Posterior vena cava (tissue), 2 donors: ENCODE results near the gene ABCG5. TPM values are rescaled to one million over a fixed set of nuclear protein-coding genes. Genes with fewer than 3 reads are reported as not detected.

Experiments
- DNase-seq: peaks from one replicate; pipeline ENCODE4 v3.0.0-alpha.2; 2020; ENCODE audit warnings: low spot score
- intact Hi-C, 2 donors: fragments of 100-400 bp; cut with DNase I; formaldehyde crosslinking; loops; one replicate each; pipeline versions ENCODE4 v1.14.1 to v1.14.2; 2022 to 2023
- total RNA-seq, 2 donors: library from RNA; stranded (reverse); fragmentation: NEBNext Ultra II Directional; extraction: Animal tissue kit (Norgen Biotek cat#: 25700); gene quantifications; one replicate each; pipeline ENCODE4 v1.2.1, GENCODE V29; 2021
- donor health status: DM: yes; HTN: yes; CAD: no.
- donor health status: DM: yes; HTN: yes; CAD: no.

ABCG5 gene
- total RNA-seq, 2 donors from 2014 or later: not detected

DNA sequence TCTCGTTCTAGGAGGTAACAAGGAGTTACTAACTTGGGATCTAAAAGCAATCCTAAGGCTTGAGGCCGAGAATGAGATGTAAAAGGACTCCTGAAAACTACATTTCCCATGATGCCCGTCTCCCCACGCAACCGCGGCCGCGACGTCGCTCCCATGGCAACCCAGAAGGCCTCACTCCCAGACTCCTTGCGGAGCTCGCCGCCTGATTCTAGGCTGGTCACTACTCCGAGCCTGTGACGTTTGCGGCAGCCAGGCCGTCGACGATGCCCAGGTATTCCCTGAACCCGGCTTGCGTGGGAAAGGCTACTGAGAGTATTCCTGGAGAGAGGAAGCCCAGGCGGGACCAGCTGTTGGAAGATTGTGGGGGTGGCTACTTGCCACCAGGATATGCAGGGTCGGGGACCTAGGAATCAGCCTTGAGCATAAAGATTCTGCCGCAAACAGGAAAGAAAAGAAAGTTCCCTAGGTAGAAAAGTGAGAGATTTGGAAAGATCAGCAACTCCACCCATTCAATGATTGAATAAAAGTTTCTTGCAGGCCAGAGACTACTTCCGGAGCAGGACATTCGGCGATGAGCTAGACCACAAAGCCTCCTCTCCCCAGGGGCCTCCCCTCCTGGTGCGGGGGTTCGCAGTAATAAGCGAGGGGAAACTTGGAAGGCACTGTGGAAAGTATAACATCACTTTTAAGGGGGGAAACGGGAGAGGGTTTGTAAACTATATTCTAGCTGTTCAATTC is 64.6 kb downstream of the ABCG5 start, which contains the start of gene DYNC2LI1:
DYNC2LI1 (plus strand) TSS at position 164 of the 738 bp plus-strand sequence; CDS start at position 264, 100 bp downstream.
- intact Hi-C loops: no loop called here
- DNase-seq: peak; percentile 97

DNA sequence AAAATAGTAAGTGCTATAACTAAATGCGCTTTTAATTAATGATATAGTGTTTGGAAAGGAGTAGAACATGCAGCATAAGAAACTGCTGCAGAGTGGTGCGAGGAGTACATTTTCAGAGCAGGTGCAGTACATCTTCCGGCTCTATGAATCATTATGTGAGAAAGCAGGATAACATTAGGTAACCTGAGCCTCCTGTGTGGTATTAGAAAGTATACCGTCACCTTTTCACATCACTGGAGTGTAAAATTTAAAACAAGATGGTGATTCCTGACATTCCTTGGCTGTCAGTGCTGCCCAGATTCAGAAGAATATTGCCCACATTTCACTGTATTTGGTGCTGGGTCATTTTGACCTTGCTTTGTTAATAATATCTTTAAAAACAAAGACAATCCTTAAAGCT is 72.6 kb downstream of the ABCG5 start:
- no peak for DNase-seq
- intact Hi-C loops: no loop called here

DNA sequence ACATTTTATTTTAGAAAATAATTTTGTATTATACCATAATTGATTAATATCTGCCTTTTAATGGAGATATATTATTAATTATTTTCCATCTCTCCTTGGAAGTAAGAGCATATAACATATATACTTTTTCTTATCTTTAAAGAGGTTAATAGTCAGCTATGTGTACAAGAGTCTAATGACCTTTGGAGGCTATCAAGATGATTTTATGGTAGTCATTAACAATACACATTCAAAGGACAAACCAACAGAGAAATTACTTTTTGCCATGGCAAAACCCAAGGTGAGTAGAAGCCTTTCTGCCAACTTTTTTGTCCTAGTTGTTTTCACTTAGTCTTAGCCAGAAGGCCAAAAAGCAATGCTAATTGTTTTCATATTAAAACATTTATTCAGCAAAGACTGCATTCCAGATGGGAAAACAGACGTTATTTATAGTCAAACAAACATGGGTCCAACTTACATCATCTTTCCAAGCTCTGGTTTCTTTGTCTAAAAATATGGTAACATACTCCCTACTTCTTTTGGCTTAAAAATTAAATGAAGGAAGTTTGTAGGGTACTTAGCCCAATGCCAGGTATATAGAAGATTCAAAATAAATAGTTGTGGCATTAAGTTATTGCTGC is 74.4 kb downstream of the ABCG5 start:
- no peak for DNase-seq
- intact Hi-C loops: no loop called here

DNA sequence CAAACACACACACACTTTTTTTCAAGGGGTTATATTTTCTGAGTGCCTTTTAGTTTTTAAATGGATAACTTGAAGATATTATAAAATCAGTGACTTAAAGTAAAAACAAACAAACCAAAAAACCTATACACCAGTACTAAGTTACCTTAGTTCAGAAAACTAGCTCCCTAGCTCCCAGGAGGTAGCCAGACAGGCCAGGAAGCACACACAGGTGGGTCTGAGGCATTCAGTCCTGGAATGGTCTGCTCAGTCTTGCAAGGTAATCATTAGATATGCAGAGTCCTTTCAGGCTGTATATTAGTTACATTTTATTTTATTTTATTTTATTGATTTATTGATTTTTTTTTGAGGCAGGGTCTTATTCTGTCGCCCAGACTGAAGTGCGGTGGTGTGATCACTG is 75.5 kb downstream of the ABCG5 start:
- intact Hi-C loops: no loop called here

More for the DNA sequence above, 75.5 kb downstream of the ABCG5 start:
- no peak for DNase-seq

Other genes starting within 250 kb of the ABCG5 start
- gene THADA, start 242.8 kb downstream of the ABCG5 start, total RNA-seq: 10 to 100 TPM; 29.9 to 30.7 TPM
- 10 to 100 TPM; 19.9 to 22.8 TPM for gene PLEKHH2, start 201.6 kb downstream of the ABCG5 start, total RNA-seq
- gene C1GALT1C1L, start 162.4 kb downstream of the ABCG5 start, total RNA-seq: 1 to 10 TPM; 1.3 to 1.4 TPM
- 10 to 100 TPM in 1 of 2 donors, 1 to 10 TPM in 1; 9.2 to 18.3 TPM for gene DYNC2LI1, start 64.8 kb downstream of the ABCG5 start, total RNA-seq
- not detected for gene ABCG8, start 132 bp upstream of the ABCG5 start, total RNA-seq
- gene LRPPRC, start 157.2 kb upstream of the ABCG5 start, total RNA-seq: 10 to 100 TPM; 45.9 to 53.1 TPM